GM18519 (cell line): ENCODE results near the gene MAP2K1.
"Not testable (repeated sequence)": the region's sequence is repeated elsewhere in the genome, so short reads cannot be mapped to it uniquely, and the experiment has no call there.

Source experiments
- ATAC-seq: cut with Tn5 transposase; IDR thresholded peaks from one replicate; pipeline ENCODE4 v1.9.1; 2021; ENCODE audit warnings: mild to moderate bottlenecking, moderate library complexity; ENCODE audit not compliant: unreplicated experiment, low FRiP score

MAP2K1 gene

DNA sequence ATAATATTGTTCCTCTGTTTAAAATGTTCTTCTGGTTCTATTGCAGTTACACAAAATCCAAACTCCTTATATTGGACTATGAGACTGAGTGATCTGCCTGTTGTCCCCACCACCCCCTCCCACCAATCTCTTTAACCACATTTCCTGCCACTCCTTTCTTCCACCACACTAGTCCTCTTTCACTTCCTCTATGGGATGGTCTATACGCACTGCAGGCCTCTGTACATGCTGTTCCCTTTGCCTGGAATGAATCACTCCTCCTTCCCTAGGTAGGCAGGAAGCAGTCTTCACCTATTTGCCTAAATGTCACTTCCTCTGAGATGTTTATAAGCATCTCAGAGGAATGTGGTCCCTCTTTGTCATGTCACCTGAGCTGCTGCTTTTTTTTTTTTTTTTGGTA, 4.0 kb downstream of the MAP2K1 start:
- no peak for ATAC-seq

DNA sequence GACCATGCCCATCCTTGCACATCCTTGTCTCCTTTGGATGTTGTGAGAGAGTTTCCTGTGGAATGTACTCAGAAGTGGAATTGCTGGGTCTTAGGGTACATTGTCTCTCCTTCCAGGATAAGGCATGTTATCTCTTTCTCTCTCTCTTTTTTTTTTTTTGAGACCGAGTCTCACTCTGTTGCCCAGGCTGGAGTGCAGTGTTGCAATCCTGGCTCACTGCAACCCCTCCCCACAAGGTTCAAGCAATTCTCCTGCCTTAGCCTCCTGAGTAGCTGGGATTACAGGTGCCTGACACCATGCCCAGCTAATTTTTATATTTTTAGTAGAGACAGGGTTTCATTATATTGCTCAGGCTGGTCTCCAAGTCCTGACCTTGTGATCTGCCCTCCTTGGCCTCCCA, 6.3 kb downstream of the MAP2K1 start:
- not testable (repeated sequence) for ATAC-seq

DNA sequence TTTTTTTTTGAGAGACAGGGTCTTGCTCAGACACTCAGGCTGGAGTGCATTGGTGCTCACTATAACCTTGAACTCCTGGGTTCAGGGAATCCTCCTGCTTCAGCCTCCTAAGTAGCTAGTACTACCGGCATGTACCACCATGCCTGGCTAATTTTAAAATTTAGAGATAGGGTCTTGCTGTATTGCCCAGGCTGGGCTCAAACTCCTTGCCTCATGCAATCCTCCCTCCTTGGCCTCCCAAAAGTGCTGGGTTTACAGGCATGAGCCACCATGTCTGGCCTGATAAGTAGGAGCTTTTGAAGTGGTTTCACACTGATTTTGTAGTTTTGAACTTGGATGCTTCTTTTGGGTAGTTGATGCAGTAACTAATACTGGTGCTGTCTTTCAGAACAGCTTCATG, 7.8 kb downstream of the MAP2K1 start:
- no peak for ATAC-seq

DNA sequence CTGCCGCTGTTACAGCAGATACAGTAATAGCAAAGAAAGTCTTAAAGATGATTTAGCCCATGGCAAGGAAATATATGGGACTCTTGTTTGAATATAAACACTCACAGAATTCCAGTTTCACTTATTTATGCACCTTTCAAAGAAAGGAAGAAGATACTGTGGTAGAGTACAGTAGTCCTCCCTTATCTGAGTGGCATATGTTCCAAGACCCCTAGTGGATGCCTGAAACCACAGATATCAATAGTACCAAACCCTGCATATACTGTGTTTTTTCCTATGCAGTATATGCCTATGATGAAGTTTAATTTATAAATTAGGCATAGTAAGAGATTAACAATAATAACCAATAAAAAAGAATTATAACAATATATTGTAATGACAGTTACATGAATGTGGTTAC, 8.2 kb downstream of the MAP2K1 start:
- ATAC-seq = no peak

DNA sequence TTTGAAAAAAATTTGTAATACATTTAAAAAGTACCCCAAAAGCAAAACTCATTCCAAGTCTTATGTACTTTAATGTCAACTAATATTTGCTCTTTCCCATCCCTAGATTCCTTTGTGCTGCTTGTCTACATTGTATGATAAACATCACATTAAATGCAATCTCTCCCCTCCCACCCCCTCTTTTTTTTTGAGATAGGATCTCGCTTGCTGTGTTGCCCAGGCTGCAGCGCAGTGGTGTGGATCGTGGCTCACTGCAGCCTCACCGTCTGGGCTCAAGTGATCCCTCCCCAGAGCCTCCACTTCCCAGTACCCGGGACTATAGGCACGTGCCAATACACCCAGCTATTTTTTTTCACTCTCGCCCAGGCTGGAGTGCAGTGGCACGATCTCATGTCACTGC, 12.6 kb downstream of the MAP2K1 start:
- no peak for ATAC-seq

DNA sequence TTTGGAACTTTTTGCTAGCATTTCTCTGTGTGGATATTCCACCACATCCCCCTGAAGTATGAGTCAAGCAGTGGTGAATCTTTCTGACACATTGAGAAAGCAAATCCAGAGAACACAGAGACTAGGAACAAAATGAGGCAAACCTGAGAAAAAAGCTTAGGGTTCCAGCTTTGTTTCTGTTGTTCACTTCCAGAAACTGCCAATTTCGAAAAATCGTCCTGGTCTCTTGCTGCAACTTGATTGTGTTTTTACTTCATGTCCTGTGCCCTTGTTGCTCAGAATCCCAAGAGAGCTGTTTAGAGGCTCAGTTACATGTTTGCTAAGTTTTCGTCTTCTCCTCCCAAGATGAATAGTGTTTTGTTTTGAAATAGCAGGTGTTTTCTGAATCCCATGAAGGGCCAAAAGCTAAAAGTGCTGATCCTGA, 13.7 kb downstream of the MAP2K1 start:
- no peak for ATAC-seq

DNA sequence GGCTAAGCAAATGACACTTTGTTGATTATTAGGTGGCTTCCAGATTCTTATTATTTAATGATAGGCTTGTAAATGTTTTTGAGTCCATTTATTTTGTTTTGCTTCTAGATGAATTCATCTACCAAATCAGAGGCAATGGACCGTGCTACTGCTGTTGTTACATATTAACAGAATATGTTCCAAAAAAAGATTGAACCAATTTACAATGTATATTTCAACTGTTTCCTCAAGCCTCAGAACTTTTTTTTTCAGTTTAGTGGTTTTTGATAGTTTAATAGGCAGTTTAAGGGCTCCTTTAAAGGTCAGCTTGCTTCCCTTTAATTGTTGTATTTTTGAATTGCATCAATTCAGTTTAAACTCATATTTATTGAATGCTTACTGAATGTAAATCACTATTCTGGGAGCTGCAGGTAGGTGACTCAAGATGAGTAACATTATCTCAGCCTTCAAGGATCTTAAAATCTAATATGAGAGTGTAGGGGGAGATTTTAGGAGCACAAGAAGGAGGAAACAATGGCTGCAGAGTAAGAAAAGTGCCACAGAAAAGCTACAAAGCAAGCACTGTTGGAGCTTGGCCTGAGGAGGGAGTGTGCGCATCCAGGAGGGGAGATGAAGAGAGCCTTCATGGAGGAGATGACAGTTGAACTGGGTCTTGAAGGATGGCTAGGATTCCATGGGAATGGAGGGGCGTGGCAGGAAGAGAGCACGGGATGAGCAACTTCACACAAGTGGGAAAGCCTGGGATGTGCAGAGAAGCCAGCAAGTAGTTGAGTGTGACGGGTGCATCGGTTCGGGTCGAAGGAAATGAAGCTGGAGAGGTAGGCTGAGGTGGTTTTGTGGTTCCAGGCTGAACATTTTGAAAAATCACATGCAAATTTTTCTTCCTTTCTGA, 14.7 kb downstream of the MAP2K1 start:
- ATAC-seq = no peak

DNA sequence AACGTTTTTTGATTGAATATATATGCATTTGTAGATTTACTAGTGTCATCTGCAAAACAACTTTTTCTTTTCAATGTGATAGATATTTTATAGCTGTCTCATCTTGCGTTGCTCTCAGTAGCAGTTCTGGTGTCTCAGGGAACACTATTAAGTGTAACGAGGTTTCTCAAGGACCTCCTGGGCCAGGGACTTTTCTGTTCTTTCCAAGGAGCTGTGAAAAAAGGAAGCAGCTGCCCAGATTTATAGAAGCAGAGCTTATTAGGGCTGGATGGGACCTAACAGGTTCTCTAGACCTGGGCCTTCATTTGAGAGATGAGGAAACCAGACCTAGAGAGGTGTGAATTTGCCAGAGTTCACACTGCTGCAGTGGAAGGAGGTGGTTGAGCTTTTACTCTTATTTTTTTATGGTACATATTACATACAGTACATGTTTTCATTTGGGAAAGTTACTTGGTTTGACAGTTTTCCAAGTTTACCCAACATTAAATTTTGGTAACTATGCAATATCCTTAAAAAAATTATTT, 16.1 kb downstream of the MAP2K1 start:
- ATAC-seq = no peak

DNA sequence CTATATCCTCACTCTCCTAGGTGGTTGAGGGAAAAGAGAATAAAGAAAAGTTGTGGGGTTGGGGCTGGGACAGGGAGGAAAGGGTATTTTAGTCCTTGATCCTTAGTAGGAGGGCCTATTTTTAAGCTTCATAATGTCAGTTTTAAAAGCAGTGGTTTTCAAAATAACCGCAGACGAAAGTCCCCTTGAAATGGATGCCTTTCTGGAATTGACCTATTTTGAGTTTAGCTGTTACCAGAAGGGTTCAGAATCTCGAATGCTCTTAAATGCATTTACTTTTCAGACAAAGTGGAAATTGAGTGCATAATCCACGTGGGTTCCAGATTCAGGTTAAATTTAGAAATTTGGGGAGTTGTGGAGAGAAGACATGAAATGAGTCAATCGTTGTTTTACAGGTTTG, 16.6 kb downstream of the MAP2K1 start:
- ATAC-seq = no peak

DNA sequence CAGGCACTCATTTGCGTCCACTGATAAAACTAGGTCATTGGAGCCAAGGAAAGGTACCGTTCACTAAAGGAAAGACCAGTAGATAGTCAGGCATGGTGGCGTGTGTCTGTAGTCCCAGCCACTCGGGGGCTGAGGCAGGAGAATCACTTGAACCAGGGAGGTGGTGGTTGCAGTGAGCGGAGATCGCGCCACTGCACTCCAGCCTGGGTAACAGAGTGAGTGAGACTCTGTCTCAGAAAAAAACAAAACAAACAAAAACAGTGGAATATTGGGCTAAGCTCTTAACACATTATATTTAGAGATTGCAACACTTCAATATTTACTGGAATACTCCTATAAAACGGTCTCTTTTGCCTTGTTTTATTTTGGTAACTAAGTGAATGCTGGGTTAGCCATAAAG, 17.4 kb downstream of the MAP2K1 start:
- no peak for ATAC-seq

DNA sequence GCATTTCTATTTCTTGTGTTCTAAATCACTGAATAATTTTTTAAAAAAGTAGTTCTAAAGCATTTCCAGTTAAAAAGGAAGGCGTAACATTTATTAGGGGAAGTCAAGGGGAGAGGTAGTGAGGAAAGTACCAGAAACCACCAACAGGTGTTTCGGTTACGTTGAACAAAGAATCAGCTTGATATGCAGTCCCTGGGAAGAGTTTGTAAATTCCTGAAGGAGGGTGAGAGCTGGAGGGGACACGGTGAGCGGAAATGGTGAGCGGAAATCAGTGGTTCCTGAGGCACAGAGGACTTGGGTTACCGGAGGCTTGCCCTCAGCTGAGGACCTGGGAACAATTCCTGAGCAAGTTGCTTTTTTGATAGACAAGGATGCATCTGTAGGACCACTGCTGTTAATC, 17.8 kb downstream of the MAP2K1 start:
- no peak for ATAC-seq

DNA sequence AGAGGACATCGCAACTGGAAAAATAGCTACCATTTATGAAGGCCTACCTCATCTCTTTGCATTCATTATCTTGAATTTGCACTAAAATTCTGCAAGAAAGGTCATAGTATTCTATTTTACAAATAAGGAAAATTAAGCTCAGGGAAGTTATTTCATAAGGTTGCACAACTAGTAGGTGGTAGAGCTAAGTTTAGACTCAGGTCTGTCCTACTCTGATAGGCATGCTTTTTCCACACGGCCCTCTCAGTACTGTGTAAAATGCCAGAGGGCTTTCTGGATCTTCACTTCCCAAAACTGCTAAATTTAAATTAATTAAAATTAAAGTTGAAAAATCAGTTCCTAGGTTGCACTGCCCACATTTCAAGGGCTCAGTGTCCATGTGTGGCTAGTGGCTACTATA, 18.3 kb downstream of the MAP2K1 start:
- no peak for ATAC-seq

DNA sequence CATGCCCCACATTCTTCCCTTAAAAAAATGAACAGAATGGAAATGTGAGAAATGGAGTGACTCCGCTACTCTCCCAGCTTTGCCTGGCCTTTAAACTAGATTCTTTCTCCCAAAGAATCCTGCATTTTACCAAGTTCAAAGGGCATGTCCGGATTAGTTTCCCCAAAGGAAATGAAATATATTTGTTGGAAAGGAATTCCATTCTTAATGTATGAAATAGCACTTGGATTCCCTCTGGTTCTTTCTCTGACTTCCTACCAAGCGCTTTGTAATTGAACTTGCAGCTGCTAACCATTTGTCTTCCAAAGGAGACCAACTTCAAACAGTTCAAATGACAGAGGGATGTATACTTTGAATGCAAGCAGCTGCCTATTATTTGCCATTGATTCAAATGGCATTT, 18.9 kb downstream of the MAP2K1 start:
- no peak for ATAC-seq

DNA sequence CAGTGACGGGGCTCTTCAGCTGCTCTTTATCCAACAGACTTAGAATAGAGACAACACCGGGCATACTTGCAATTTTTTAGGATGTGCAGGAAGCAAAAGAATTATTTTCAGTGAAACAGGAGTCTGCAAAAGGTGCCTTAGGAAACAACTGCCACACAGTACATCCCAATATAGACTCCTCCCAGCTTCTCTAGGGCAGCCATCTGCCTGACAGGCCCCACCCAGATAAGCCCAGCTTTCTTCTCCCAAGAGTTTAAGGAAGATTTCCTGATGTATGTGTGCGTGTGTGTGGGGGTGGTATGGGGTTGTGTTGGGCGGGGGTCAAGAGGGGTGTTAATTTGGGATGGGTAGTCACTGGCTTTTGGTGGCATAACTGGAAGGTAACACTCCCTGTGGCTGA, 21.5 kb downstream of the MAP2K1 start:
- ATAC-seq = no peak

DNA sequence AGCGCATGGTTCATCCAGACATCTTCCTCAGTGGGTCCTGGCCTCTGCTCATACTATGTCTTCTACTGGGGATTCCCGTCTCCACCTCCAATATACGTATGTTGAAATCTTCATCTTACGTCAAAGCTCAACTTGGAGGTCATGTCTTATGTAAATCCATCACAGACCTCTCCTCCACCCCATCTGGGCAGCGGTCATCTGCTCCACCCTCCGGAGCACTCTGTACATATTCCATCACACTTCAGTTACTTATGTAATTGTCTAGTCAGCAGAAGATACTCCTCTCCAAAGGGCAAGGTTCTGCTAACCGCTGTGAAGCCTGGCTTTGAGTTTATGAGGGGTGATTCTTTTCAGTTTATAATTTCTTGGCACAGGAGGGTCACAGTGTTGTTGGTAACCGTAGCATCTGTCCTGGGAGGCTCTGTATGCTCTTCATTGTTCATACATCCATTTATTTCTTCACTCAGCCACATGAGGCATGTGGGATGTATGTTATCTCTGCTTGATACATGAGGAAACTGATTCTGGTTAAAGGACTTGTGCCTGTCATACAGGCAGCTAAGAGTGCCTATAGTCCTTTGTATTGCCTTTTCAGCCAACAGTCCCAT, 22.1 kb downstream of the MAP2K1 start:
- ATAC-seq = no peak

DNA sequence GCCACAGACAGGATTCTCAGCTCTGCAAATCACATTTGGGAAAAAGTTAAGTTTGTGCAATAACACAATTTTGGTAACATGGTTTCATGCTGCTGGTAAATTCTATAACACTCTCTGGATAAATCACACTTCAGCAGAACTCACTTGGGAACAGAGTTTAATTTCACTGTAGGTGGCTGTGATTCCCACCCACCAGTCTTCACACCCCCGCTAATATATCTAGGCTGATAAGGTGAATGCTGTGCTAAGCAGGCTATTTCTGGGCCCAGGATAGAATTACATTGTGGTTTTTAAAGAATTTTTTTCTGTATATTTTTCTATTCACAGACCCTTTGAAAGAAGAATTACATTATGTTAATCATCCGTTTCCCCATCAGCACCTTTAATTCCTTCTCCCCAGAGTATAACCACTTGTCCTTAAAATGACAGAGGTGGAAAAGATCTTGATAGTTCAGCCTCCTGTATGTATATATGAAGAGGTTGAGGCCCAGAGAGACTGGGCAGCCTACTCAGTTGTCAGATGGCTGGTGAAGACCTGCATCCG, 22.9 kb downstream of the MAP2K1 start:
- ATAC-seq = no peak

DNA sequence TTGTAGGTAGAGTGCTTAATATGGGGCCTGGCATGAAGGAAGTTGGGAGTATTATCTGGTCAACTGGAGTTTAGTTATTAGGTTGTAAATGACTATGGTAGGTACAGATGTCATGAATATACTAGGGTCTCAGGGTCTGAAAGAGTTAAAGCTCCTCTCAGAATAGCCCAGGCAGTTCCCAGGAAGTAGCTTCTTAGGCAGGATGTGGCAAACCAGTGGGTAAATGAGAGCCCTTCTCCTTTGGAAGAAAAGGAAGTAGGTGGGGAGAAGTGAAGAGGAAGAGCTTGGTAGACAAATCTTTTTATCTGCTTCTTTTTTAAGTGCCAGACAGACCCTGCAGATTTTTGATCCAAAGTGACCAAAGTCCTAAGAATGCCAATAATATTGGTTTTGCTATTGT, 24.5 kb downstream of the MAP2K1 start:
- ATAC-seq = no peak

DNA sequence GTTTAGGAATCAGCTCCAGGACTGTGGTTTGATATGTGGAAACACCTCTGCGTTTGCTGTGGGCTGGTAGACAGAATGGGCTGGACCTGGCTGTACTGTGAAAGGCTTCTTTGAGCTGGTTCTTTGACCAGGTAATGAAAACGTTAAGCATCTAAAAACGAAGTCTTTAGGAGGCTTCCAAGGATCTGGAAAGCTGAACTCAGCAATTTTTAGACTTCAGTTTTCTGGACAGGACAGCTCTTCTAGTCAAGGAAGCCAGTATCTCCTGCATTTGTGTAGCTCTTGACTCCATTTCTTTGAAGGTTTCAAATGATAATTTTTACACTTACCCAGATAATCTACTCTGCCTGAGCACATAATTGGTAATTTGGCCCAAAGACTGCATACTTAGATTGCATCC, 25.5 kb downstream of the MAP2K1 start:
- ATAC-seq = no peak

DNA sequence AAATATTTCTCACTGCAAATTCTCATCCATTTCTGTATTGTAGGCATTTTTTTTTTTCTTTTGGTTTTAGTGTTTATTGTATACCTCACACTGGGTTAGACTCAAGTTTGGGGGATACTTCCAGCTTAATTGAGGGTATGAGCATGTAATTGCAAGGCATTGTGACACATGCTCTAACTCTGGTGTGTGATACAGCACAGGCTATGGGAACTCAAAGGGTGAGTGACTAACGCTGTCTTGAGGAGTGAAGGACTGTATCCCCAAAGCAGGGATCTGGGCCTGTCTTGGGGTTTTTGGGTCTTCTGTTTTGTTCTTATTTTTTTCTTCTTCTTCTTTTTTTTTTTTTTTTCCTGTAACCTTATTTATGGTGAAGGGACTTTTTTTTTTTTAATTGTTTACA, 26.9 kb downstream of the MAP2K1 start:
- no peak for ATAC-seq

DNA sequence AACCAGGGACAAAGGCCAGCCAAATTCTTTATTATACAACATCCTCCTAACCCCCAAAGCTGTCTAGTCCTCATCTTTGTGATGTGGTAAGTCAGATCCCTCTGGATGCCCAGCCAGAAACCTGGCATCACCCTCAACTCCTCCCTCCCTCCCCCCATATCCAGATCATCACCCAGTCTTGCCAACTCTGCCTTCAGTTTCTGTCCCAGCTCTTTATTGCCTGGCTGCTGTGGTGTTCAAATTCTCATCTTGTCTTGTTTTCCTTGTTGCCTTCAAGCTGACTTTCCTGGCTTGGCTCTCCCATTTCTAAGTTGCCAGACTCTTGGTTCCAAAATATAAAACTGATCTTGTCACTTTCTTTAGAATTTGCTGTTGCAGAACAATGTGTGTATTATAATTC, 28.6 kb downstream of the MAP2K1 start:
- no peak for ATAC-seq

DNA sequence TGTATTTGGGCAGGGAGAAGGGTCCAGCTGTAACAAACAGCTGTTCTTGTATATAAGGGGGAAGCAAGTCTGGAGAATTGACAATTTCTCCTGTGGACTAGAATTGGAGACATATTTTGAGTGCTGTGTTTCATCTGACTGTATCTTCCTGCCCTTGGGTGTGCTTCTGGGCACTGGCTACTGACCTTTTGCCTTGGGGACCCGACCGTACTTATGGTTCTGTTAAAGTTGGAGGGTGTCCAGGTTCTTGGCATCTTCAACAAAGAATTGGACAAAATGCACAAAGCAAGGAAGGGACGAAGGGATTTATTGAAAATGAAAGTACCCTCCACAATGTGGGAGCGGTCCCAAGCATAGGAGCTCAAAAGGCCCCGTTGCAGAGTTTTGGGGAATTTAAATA, 31.0 kb downstream of the MAP2K1 start:
- no peak for ATAC-seq

DNA sequence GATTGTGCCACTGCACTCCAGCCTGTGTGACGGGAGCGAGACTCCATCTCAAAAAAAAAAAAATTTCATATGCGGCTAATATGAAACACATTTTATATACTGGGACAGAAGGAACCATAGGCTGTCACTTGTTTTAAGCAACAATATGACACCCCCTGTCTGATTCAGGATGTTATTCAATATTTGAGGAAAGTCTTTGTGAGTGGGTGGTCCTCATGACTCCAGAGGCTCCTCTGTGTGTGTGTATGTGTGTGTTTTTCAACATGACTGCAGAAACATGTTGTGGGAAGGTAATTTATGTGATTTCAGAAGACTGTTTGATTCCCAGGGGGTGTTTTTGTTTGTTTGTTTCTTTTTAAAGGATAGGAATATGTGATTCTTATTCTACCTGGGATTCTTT, 32.8 kb downstream of the MAP2K1 start:
- no peak for ATAC-seq
